GM19099 (cell line): ENCODE data around the gene CMSS1.

Source experiments
- POLR2A ChIP-seq: IDR thresholded peaks from 3 replicates; pipeline ENCODE4 v1.6.1; 2011; ENCODE audit warnings: low read depth; ENCODE audit not compliant: insufficient read length; ENCODE audit errors: extremely low read depth

The CMSS1 gene

GRCh38 chr3:100159331-100160153, 341.9 kb downstream of the CMSS1 start:
- no peak for TF ChIP-seq POLR2A

- no peak for TF ChIP-seq POLR2A
These were observed 342.9 kb downstream of the CMSS1 start for GRCh38 chr3:100160521-100160920.

- no peak for TF ChIP-seq POLR2A
These were observed 346.1 kb downstream of the CMSS1 start for GRCh38 chr3:100163787-100164186.

GRCh38 chr3:100164743-100165142, 347.1 kb downstream of the CMSS1 start:
- no peak for TF ChIP-seq POLR2A

GRCh38 chr3:100165926-100166550, 348.4 kb downstream of the CMSS1 start:
- TF ChIP-seq POLR2A: no peak

GRCh38 chr3:100169201-100169920, 351.7 kb downstream of the CMSS1 start:
- no peak for TF ChIP-seq POLR2A

GRCh38 chr3:100170486-100170885, 352.8 kb downstream of the CMSS1 start:
- no peak for TF ChIP-seq POLR2A

GRCh38 chr3:100171211-100171914, 353.7 kb downstream of the CMSS1 start:
- TF ChIP-seq POLR2A: no peak

- TF ChIP-seq POLR2A: no peak
These were observed 356.3 kb downstream of the CMSS1 start for GRCh38 chr3:100173961-100174360.

- no peak for TF ChIP-seq POLR2A
These were observed 358.1 kb downstream of the CMSS1 start for GRCh38 chr3:100175637-100176280.

- TF ChIP-seq POLR2A: no peak
These were observed 362.2 kb downstream of the CMSS1 start for GRCh38 chr3:100179692-100180349.

- TF ChIP-seq POLR2A: no peak
These were observed 366.0 kb downstream of the CMSS1 start for GRCh38 chr3:100183608-100184125.

GRCh38 chr3:100184948-100185570, 367.4 kb downstream of the CMSS1 start:
- TF ChIP-seq POLR2A: no peak
